Stimulated activated CD4-positive, alpha-beta T cell treated with anti-CD3 and anti-CD28 coated beads, Interleukin-1b, Interleukin-23, amount 100 ng/mL, for 24 hours (primary cell): ENCODE data around the gene FAM184A.
"Not testable (repeated sequence)": the region's sequence is repeated elsewhere in the genome, so short reads cannot be mapped to it uniquely, and the experiment has no call there.

ENCODE experiments used
- DNase-seq, 4 experiments: peaks; one replicate each; pipeline ENCODE4 v3.0.0-alpha.2; 2020; ENCODE audit warnings: low read depth in 4 of 4, low spot score in 1 of 4

Gene FAM184A

GRCh38 chr6:119020597-119021561, 57.6 kb downstream of the FAM184A start:
- DNase-seq = no peak

GRCh38 chr6:119015165-119015564, 63.3 kb downstream of the FAM184A start:
- not testable (repeated sequence) for DNase-seq

- no peak for DNase-seq
Measured at GRCh38 chr6:119012521-119012920, 65.9 kb downstream of the FAM184A start.

- DNase-seq = not testable (repeated sequence)
Measured at GRCh38 chr6:119009266-119009665, 69.2 kb downstream of the FAM184A start.

- no peak for DNase-seq
Measured at GRCh38 chr6:119006974-119007373, 71.5 kb downstream of the FAM184A start.

GRCh38 chr6:119002069-119002468, 76.4 kb downstream of the FAM184A start:
- no peak for DNase-seq

GRCh38 chr6:118999494-119000040, 78.9 kb downstream of the FAM184A start:
- DNase-seq = no peak

GRCh38 chr6:118997426-118997825, 81.0 kb downstream of the FAM184A start:
- DNase-seq = not testable (repeated sequence)

- no peak for DNase-seq
Measured at GRCh38 chr6:118996289-118996820, 82.1 kb downstream of the FAM184A start.

GRCh38 chr6:118993803-118994251, 84.6 kb downstream of the FAM184A start:
- DNase-seq = no peak

GRCh38 chr6:118993358-118993757, 85.1 kb downstream of the FAM184A start:
- DNase-seq = no peak

GRCh38 chr6:118992186-118992795, 86.2 kb downstream of the FAM184A start:
- DNase-seq = no peak

- DNase-seq = no peak
Measured at GRCh38 chr6:118986312-118986711, 92.2 kb downstream of the FAM184A start.

- DNase-seq = no peak
Measured at GRCh38 chr6:118985123-118985830, 93.2 kb downstream of the FAM184A start.

GRCh38 chr6:118984342-118984741, 94.1 kb downstream of the FAM184A start:
- no peak for DNase-seq

- DNase-seq = no peak
Measured at GRCh38 chr6:118982575-118982911, 95.9 kb downstream of the FAM184A start.

GRCh38 chr6:118981884-118982574, 96.4 kb downstream of the FAM184A start:
- no peak for DNase-seq

- no peak for DNase-seq
Measured at GRCh38 chr6:118980063-118980462, 98.4 kb downstream of the FAM184A start.

GRCh38 chr6:118974790-118975189, 103.7 kb downstream of the FAM184A start:
- DNase-seq = no peak

GRCh38 chr6:118971682-118972081, 106.8 kb downstream of the FAM184A start:
- DNase-seq = no peak

- no peak for DNase-seq
Measured at GRCh38 chr6:118970866-118971265, 107.6 kb downstream of the FAM184A start.
